Measurements from ENCODE around the gene MAMSTR. TPM values are rescaled to one million over a fixed set of nuclear protein-coding genes. Genes with fewer than 3 reads are reported as not detected.

Gene MAMSTR
- total and polyA plus RNA-seq, 2 of the 4 experiments (the other 2 are of a cell fraction): 0.18 to 1.9 TPM

Other genes with a start within 250 kb of the MAMSTR start
- 0.18 TPM in 1 of 2 replicates, not detected in the other for gene LMTK3, start 207.9 kb downstream of the MAMSTR start, total RNA-seq (2012; rRNA removed)
- 0.60 and 0.87 TPM in 2 replicates for gene LMTK3, start 207.9 kb downstream of the MAMSTR start, polyA plus RNA-seq (2012; rRNA removed)
- gene SULT2B1, start 167.6 kb downstream of the MAMSTR start, total RNA-seq (2012; rRNA removed): not detected in 2 replicates
- gene SULT2B1, start 167.6 kb downstream of the MAMSTR start, polyA plus RNA-seq (2012; rRNA removed): 0.09 TPM in 1 of 2 replicates, not detected in the other
- gene SPACA4, start 113.0 kb downstream of the MAMSTR start, total RNA-seq (2012; rRNA removed): not detected in 2 replicates
- gene SPACA4, start 113.0 kb downstream of the MAMSTR start, polyA plus RNA-seq (2012; rRNA removed): not detected in 2 replicates
- gene FAM83E, start 104.6 kb downstream of the MAMSTR start, total RNA-seq (2012; rRNA removed): 0.36 and 0.56 TPM in 2 replicates
- gene FAM83E, start 104.6 kb downstream of the MAMSTR start, polyA plus RNA-seq (2012; rRNA removed): 0.05 and 0.17 TPM in 2 replicates
- gene RPL18, start 100.5 kb downstream of the MAMSTR start, total RNA-seq (2012; rRNA removed): 1,909 and 2,552 TPM in 2 replicates
- gene RPL18, start 100.5 kb downstream of the MAMSTR start, polyA plus RNA-seq (2012; rRNA removed): 1,897 and 2,254 TPM in 2 replicates
- 1.6 and 1.7 TPM in 2 replicates for gene SPHK2, start 100.2 kb downstream of the MAMSTR start, total RNA-seq (2012; rRNA removed)
- gene SPHK2, start 100.2 kb downstream of the MAMSTR start, polyA plus RNA-seq (2012; rRNA removed): 9.9 and 11.9 TPM in 2 replicates
- 2.5 and 3.6 TPM in 2 replicates for gene DBP, start 82.3 kb downstream of the MAMSTR start, total RNA-seq (2012; rRNA removed)
- gene DBP, start 82.3 kb downstream of the MAMSTR start, polyA plus RNA-seq (2012; rRNA removed): 3.0 and 3.6 TPM in 2 replicates
- 1.3 and 1.7 TPM in 2 replicates for gene CA11, start 73.5 kb downstream of the MAMSTR start, total RNA-seq (2012; rRNA removed)
- gene CA11, start 73.5 kb downstream of the MAMSTR start, polyA plus RNA-seq (2012; rRNA removed): 2.7 and 2.9 TPM in 2 replicates
- gene NTN5, start 46.7 kb downstream of the MAMSTR start, total RNA-seq (2012; rRNA removed): not detected in 2 replicates
- gene NTN5, start 46.7 kb downstream of the MAMSTR start, polyA plus RNA-seq (2012; rRNA removed): 0.11 and 0.19 TPM in 2 replicates
- gene FUT2, start 23.8 kb downstream of the MAMSTR start, total RNA-seq (2012; rRNA removed): not detected in 2 replicates
- gene FUT2, start 23.8 kb downstream of the MAMSTR start, polyA plus RNA-seq (2012; rRNA removed): not detected in 2 replicates
- under 0.01 and 0.18 TPM in 2 replicates for gene RASIP1, start 20.9 kb upstream of the MAMSTR start, total RNA-seq (2012; rRNA removed)
- gene RASIP1, start 20.9 kb upstream of the MAMSTR start, polyA plus RNA-seq (2012; rRNA removed): 0.51 and 0.67 TPM in 2 replicates
- gene IZUMO1, start 27.2 kb upstream of the MAMSTR start, total RNA-seq (2012; rRNA removed): not detected in 2 replicates
- gene IZUMO1, start 27.2 kb upstream of the MAMSTR start, polyA plus RNA-seq (2012; rRNA removed): not detected in 2 replicates
- under 0.01 and 0.18 TPM in 2 replicates for gene FUT1, start 32.9 kb upstream of the MAMSTR start, total RNA-seq (2012; rRNA removed)
- gene FUT1, start 32.9 kb upstream of the MAMSTR start, polyA plus RNA-seq (2012; rRNA removed): 0.03 and 0.09 TPM in 2 replicates
- gene FGF21, start 35.8 kb upstream of the MAMSTR start, total RNA-seq (2012; rRNA removed): not detected in 2 replicates
- gene FGF21, start 35.8 kb upstream of the MAMSTR start, polyA plus RNA-seq (2012; rRNA removed): not detected in 2 replicates
- 20.1 and 21.7 TPM in 2 replicates for gene BCAT2, start 91.3 kb upstream of the MAMSTR start, total RNA-seq (2012; rRNA removed)
- gene BCAT2, start 91.3 kb upstream of the MAMSTR start, polyA plus RNA-seq (2012; rRNA removed): 42.2 and 45.3 TPM in 2 replicates
- gene HSD17B14, start 116.8 kb upstream of the MAMSTR start, total RNA-seq (2012; rRNA removed): 0.54 and 0.56 TPM in 2 replicates
- gene HSD17B14, start 116.8 kb upstream of the MAMSTR start, polyA plus RNA-seq (2012; rRNA removed): 4.5 and 5.6 TPM in 2 replicates
- gene PLEKHA4, start 148.9 kb upstream of the MAMSTR start, total RNA-seq (2012; rRNA removed): 4.2 and 4.5 TPM in 2 replicates
- gene PLEKHA4, start 148.9 kb upstream of the MAMSTR start, polyA plus RNA-seq (2012; rRNA removed): 14.4 and 17.2 TPM in 2 replicates
- 26.7 and 39.4 TPM in 2 replicates for gene PPP1R15A, start 152.7 kb upstream of the MAMSTR start, total RNA-seq (2012; rRNA removed)
- gene PPP1R15A, start 152.7 kb upstream of the MAMSTR start, polyA plus RNA-seq (2012; rRNA removed): 87.7 and 104 TPM in 2 replicates
- gene TULP2, start 179.0 kb upstream of the MAMSTR start, total RNA-seq (2012; rRNA removed): under 0.01 TPM in 1 of 2 replicates, not detected in the other
- gene TULP2, start 179.0 kb upstream of the MAMSTR start, polyA plus RNA-seq (2012; rRNA removed): 0.20 and 0.26 TPM in 2 replicates
- gene NUCB1, start 180.6 kb upstream of the MAMSTR start, total RNA-seq (2012; rRNA removed): 37.3 and 39.2 TPM in 2 replicates
- gene NUCB1, start 180.6 kb upstream of the MAMSTR start, polyA plus RNA-seq (2012; rRNA removed): 253 and 261 TPM in 2 replicates
- 0.28 and 0.36 TPM in 2 replicates for gene DHDH, start 214.0 kb upstream of the MAMSTR start, total RNA-seq (2012; rRNA removed)
- 0.33 and 0.53 TPM in 2 replicates for gene DHDH, start 214.0 kb upstream of the MAMSTR start, polyA plus RNA-seq (2012; rRNA removed)
- 23.3 and 26.1 TPM in 2 replicates for gene BAX, start 235.2 kb upstream of the MAMSTR start, total RNA-seq (2012; rRNA removed)
- gene BAX, start 235.2 kb upstream of the MAMSTR start, polyA plus RNA-seq (2012; rRNA removed): 169 and 181 TPM in 2 replicates
- 913 and 1,057 TPM in 2 replicates for gene FTL, start 245.6 kb upstream of the MAMSTR start, total RNA-seq (2012; rRNA removed)
- gene FTL, start 245.6 kb upstream of the MAMSTR start, polyA plus RNA-seq (2012; rRNA removed): 2,766 and 2,944 TPM in 2 replicates